ENCODE measurements around the gene NWD2.
"Not testable (repeated sequence)": the region's sequence is repeated elsewhere in the genome, so short reads cannot be mapped to it uniquely, and the experiment has no call there.

The NWD2 gene

GRCh38 chr4:37244583-37245390 is at the start of gene NWD2:
TSS of gene NWD2 (plus strand) at chr4:37244743. CDS start at chr4:37245068, 325 bp downstream.
- no peak for DNase-seq

GRCh38 chr4:37197899-37198298 is 46.6 kb upstream of the NWD2 start:
- DNase-seq: no peak

DNA sequence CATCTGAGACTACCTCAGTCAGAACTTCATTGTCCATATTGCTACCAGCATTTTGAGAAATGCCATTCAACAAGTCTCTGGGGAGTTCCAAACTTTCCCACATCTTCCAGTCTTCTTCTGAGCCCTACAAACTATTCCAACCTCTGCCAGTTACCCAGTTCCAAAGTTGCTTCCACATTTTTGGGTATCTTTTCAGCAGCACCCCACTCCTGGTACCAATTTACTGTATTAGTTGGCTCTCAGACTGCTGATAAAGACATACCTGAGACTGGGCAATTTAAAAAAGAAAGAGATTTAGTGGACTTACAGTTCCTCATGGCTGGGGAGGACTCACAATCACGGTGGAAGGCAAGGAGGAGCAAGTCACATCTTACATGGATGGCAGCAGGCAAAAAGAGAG is 39.8 kb upstream of the NWD2 start:
- not testable (repeated sequence) for DNase-seq

GRCh38 chr4:37216209-37216608 is 28.3 kb upstream of the NWD2 start:
- DNase-seq: no peak

- no peak for DNase-seq
Observed at GRCh38 chr4:37219242-37219641, 25.3 kb upstream of the NWD2 start.

DNA sequence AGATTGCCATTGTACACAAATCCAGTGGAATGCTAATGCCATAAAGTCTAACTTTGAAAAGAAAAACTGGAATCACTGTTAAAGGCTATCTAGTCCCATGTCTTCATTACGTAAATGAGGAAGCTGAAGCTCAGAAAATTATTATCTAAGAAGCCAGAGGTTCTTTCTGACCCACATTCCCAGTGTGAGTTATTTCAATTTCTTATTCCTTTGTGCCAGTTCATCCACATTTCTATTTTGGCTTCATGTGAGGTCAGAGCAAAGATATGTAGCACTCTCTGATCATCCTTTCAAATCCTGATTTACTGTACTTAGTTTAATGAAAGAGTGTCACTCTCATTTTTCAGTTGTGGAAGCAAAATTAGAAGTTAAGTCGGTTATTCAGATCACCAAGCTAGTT is 24.6 kb upstream of the NWD2 start:
- DNase-seq: no peak

DNA sequence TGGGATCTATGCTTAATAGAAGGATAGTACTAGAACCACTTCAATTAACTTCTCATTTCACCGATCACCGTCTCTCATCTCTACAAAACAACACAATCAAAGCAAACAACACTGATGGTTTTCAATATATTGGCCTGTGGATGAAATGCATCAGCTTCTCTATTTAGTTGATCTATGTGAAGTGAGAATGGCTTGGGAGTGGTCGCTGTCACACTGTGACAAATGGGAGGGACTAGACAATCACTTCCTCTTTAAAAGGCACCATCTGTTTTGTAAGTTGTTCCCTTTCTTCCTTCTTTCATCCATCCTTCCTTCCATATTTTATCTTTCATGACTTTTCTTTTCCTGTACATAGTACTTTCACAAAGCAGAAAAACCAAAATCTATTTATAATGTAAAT is 23.9 kb upstream of the NWD2 start:
- DNase-seq: no peak

DNA sequence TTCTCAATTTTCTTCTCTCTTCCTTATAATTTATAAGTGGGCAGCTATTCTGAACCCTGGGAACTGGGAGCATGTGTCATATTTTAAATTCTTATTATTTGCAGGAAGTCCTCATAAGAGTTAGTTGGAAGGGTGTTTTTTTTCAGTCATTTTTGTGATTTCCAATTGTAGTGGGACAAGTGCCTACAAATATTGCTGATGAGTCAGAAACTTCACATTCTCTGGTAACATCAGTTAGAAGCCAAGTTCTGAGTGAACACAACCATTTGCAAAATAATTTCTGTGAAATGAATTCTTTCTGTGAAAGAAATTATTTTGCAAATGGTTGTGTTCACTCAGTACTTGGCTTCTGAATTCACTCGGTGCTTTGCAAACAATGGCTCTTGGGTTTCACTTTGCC is 20.8 kb upstream of the NWD2 start:
- DNase-seq: no peak

GRCh38 chr4:37224854-37225253 is 19.7 kb upstream of the NWD2 start:
- DNase-seq: no peak

DNA sequence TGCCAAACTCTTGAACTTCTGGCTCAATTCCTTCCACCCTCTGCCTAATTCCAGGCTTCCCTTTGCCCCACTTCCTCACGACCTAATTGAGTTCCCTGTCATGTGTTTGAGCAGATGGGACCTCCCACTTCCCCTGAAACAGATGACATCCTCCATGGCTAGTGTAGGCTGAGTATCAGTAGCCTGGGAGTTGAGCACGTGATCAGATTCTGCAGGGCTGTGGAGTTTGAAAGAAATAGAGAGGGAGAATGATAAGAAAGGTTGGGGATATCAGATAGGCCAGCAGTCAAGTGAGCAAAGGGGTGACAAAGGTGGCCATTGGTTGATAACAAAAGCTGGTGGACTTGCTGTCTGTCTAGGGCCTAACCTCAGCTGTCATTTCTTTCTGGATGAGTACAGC is 18.8 kb upstream of the NWD2 start:
- no peak for DNase-seq

GRCh38 chr4:37232315-37232714 is 12.2 kb upstream of the NWD2 start:
- DNase-seq: no peak

GRCh38 chr4:37236165-37236564 is 8.4 kb upstream of the NWD2 start:
- DNase-seq: no peak

DNA sequence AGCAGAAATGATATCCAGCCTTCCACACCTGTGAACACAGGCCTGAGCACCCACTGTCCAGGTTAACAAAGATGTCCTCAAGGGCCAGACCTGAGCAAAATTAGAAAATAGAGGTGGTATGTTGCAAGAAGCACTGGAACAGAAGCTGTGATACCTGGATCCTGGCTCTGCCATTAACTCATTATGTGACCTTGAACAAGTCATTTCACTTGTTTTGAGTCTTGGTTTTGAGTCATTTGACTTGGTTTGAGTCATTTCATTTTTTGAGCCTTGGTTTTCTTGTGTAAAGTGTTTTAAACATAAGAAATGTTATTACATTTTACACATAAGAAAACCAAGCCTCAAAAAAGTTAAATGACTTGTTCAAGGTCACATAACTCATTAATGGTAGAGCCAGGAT is 2.9 kb upstream of the NWD2 start:
- no peak for DNase-seq

- no peak for DNase-seq
Observed at GRCh38 chr4:37243051-37243450, 1.5 kb upstream of the NWD2 start.

DNA sequence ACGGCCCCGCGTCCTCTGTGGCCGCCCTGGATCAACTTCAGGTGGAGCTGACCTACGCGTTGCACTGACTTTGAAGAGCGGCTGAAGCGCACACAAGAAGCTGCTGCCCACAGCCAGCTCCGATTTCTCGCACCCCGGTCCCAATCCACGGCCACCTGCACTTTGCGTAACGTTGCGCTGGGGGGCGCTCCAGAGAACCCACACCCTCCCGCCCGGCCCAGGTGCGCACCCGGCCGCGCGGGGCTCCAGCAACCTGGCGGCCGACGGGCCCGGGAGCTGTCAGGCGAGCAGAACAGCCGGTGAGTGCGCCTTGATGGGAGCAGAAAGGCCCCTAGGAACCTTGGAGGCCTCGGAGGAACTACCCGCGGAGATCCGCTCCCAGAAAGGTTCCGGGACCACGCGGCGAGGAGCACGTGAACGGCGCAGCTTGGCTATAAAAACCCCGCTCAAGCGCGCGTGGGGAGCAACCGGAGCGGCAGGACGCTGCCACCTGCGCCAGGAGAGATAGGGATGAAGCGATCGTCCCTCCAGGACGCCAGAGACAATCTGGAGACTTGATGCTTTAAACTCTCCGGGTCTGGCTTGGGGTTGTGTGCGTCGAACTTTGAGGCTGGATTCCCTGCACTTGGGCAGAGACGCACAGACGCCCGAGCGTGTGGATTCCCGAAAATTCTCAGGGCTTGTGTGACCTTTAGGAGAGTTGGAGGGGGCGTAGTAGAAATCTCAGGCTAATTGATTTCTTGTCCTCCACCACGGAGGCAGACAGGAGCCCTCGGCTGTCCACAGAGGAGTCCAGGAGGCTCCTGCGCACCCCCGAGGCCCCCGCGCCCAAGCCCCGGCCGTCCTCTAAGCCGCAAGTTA is 591 bp upstream of the NWD2 start:
- no peak for DNase-seq

DNA sequence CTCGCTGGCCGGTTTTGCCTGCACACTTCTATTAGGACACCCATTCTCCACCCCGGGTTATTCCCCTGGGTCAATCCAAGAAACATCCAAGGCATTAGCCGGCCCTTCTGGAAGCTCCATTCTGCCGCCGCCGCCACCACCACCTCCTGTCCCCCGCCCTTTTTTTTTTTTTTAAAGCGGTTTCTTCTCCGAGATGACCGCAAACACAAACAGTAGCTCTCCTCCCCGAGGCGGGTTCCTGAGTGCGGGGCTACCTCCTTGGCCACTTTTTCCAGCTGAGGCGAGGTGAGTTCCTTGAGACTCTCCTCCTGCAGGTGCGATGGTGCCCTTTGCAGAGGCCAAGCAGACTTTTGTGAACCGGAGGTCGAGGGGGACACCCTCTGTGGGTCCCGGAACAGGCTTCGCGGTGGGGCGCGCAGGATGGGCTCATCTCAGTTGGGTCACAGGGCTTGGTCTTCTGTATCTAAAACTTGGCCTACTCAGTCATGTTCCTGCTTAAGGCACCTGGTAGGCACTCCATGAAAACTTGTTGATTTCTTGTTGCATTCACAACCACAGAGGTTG is 930 bp downstream of the NWD2 start:
- no peak for DNase-seq

DNA sequence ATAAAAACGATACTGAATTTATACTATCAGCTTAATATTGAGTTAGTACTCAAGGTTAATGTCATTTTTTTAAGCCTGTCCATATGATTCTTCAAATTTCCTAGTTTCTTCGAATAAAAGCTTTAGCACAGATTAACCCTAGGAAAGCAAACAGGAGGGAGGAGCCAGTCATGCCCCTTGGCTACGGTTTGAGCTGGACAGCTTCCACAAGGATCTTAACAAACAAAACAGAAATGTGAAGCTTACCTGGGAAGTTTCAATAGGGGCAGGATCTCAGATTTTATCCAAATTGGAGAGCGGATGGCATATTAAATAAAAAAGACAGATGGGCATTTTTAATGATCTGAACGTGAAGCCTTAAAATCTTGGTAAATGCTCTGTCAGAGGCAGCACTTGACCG is 2.3 kb downstream of the NWD2 start:
- no peak for DNase-seq

GRCh38 chr4:37258221-37258620 is 13.7 kb downstream of the NWD2 start:
- no peak for DNase-seq

DNA sequence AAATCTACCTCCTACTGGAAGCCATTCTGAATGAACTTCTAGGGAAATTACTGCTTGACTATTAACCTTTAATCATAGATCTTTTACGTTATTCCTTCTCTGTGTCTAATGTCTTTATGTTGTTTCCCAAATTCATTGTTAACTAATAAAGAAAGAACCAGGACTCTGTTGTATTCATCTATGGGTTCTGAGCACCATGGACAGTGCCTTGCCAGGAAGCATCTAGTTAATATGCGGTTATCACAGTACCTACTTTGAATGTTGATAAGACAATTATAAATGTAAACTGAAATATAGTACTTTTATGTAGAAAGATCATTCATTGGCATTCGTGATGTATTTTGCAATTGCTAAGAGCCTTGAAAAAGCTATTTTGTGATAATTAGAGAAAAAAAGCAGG is 23.8 kb downstream of the NWD2 start:
- no peak for DNase-seq

DNA sequence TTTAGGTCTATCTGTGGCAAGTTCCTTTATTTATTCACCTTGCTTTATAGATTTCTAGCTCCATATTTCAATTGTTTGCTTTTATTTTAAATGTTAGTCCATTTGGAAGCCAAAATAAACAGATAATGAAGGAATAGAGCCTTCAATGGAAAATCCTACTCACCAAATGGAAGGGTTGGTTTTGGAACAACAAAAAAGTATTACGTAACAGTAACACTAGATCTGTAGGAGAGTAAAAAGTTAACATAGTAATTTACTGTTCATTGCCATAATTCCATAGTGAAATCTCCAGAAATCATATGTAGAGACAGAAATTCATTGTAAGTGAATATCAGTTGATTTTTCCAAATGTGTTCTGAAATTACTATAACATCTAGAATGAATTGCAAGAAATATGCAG is 34.6 kb downstream of the NWD2 start:
- DNase-seq: no peak

DNA sequence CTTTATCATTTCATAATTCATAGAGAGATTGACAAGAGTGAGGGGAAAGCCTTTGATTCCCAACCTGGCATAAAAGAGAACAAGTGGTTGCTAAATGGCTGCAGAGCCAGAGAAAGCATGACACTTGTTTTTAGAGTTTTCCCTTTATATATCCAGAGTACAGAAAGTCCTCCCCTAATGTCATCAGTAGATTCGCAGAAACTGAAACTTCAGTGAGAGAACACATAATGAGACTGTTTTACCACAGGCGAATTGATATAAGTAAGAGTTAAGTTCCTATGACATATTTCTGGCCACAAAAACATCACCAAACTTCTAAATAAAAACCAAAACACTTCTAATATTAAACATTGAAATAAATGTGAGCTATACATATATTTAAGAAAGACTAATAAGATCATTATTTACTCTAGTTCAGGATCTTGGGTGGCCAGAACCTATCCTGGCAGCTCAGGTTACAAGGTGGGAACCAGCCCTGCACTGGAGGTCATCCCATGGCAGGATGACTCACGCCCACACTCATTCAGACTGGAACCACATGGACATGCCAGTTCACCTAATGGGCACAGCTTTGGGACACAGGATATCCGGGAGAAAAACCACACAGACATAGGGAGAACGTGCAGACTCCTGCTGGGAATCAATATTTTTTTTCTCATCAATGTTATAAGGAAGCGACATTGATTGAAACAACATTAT is 35.5 kb downstream of the NWD2 start:
- DNase-seq: no peak

- no peak for DNase-seq
Observed at GRCh38 chr4:37299468-37299867, 54.9 kb downstream of the NWD2 start.

DNA sequence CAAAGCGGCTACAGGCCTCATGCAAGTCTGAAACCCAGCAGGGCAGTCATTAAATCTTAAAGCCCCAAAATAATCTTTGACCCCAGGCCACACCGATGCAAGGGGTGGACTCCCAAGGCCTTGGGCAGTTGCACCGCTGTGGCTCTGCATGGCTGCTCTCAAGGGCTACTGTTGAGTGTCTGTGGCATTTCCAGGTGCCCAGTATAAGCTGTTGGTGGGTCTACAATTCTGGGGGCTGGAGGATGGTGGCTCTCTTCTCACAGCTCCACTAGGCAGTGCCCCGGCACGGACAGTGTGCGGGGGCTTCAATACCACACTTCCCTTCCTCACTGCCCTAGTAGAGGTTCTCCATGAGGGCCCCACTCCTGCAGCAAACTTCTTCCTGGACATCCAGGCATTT is 60.1 kb downstream of the NWD2 start:
- DNase-seq: no peak

All from NCI-H1417 treated with DMSO at 0.1 percent for 48 hours (cell line).